GM12891 (cell line): Measurements from ENCODE around the gene FBXO48.
"Not testable (repeated sequence)": the region's sequence is repeated elsewhere in the genome, so short reads cannot be mapped to it uniquely, and the experiment has no call there.

Experiments
- DNase-seq: peaks from one replicate; pipeline ENCODE4 v3.0.0; 2011; ENCODE audit warnings: low spot score; ENCODE audit not compliant: insufficient read length
- FAIRE-seq: peaks from 2 replicates; lab custom pipeline; 2011; peaks lifted over from hg19 to GRCh38; lab: Jason Lieb, UNC
- PAX5 ChIP-seq: IDR thresholded peaks from 2 replicates; pipeline ENCODE4 v1.6.1; 2011; ENCODE audit warnings: low read length, moderate library complexity, mild to moderate bottlenecking; ENCODE audit not compliant: insufficient read depth, severe bottlenecking
- POLR2A ChIP-seq: IDR thresholded peaks from 2 replicates; pipeline ENCODE4 v1.6.1; 2011; ENCODE audit warnings: low read depth, low read length, control low read depth
- POLR2AphosphoS5 ChIP-seq: IDR thresholded peaks from 2 replicates; pipeline ENCODE4 v1.6.1; 2011; ENCODE audit warnings: low read depth, low read length, control low read depth
- POU2F2 ChIP-seq: IDR thresholded peaks from 2 replicates; pipeline ENCODE4 v1.6.1; 2011; ENCODE audit warnings: low read depth, mild to moderate bottlenecking, control low read depth, low read length, moderate library complexity
- SPI1 ChIP-seq: IDR thresholded peaks from 2 replicates; pipeline ENCODE4 v1.6.1; 2011; ENCODE audit warnings: low read depth, low read length, control low read depth
- TAF1 ChIP-seq: IDR thresholded peaks from 2 replicates; pipeline ENCODE4 v1.6.1; 2011; ENCODE audit warnings: low read depth, low read length, control low read depth

FBXO48 gene

DNA sequence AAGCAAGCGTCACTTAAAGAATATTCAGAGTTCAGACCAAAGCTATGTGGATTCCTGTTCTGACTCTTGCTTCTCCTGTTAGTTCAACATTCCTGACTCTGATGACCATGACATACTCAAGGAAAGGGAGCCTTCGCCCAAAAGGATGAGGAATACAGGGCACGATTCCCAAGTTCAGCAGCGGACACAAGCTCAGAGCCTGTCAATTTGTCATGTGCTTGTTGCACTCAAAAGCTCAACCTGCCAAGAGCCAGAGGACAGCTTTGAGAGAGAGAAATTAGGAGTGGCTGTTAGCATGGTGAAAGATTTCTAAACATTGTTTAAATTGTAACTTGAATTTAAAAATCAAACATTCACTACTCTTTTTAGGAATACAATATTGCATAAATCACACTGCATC, 33.6 kb upstream of the FBXO48 start:
- FAIRE-seq (no peak), DNase-seq (no peak)
- TF ChIP-seq POLR2A: no peak
- no peak for TF ChIP-seq SPI1
- TF ChIP-seq POU2F2: no peak
- TF ChIP-seq POLR2AphosphoS5: no peak
- no peak for TF ChIP-seq PAX5

DNA sequence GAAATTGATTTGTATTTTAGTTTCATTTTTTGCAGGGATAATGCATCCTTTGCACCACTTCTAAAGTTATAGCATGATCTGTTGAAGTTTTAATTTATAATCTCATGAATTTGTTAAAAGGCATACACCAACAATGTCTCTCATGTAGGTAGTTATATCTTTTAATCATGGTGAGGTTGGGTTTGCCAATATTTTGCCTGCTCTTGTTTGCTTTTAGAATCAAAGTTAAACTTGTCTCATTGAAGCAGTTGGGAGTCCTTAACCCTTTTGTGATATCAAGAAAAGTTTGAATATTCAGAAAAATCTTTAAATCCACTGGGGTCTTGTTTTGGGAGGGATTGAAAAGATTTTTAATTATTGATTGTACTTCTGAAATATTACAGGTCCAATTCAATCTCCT, 32.0 kb upstream of the FBXO48 start:
- TF ChIP-seq POLR2A (no peak), SPI1 (no peak), TAF1 (no peak), PAX5 (no peak), POU2F2 (no peak), POLR2AphosphoS5 (no peak)
- no peak for FAIRE-seq
- DNase-seq: no peak

DNA sequence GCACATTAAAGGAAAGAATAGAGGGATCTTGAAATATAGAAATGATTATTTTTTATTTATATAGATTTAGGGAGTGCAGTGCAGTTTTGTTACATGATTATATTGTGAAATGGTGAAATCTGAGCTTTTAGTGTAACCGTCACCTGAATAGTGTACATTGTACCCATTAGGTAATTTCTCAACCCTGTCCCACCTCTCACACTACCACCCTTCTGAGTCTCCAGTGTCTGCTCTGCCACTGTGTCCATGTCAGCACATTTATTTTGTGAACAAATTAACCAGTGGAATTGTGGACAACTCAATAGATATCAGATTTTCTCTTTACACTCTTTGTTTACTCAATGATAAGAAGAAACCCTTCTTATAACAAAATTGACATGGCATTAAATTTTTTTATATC, 24.5 kb upstream of the FBXO48 start:
- TF ChIP-seq PAX5 (no peak), POLR2A (no peak), POLR2AphosphoS5 (no peak), TAF1 (no peak), POU2F2 (no peak), SPI1 (no peak)
- FAIRE-seq (no peak), DNase-seq (no peak)

- DNase-seq (no peak), FAIRE-seq (peak; percentile 84)
- TF ChIP-seq SPI1 (no peak), TAF1 (no peak), POLR2AphosphoS5 (no peak), POLR2A (no peak), POU2F2 (no peak), PAX5 (no peak)
These were observed 22.2 kb upstream of the FBXO48 start for GRCh38 chr2:68489282-68489681.

DNA sequence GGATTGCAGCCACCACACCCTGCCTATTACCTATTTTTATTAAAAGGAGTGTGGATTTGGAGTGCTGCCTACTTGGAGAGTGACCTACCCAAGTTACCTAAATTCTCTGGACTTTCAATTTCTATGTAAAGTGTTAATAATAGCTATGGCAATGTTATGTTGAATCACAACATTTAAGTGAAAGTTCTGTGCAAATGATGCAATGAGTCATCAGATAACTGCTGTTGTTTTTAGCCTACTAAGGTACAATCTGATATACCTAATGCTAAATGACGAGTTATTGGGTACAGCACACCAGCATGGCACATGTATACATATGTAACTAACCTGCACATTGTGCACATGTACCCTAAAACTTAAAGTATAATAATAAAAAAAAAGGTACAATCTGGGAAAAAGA, 21.5 kb upstream of the FBXO48 start:
- FAIRE-seq: peak; percentile 73
- not testable (repeated sequence) for DNase-seq

DNA sequence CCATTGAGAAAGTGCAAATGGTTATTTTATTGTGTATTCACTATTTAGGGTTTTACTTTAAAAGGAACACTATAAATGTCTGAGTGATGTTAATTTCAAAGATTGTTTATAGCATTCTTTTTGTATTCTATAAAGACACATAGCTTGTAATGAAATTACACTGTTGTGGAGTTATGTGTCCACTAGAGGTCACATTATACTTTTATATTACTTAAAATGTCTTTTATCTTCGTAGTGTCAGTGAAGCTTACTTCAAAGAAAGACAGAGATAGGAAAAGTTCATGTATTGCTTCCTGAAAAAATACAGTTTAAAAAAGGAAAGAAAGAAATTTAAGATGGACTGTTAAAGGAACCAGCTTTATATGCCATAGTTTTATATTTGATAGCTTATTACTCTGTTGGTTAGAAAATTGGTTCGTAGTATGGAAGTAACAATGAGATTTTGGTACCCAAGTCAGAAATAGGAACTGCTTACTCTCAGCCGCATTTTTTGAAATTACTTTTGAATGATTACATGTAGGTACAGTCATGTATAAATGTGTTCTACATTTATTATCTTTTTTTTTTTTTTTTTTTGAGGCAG, 20.8 kb upstream of the FBXO48 start:
- no peak for DNase-seq
- TF ChIP-seq TAF1 (no peak), POLR2AphosphoS5 (no peak), PAX5 (no peak), SPI1 (no peak), POU2F2 (no peak), POLR2A (no peak)
- no peak for FAIRE-seq

DNA sequence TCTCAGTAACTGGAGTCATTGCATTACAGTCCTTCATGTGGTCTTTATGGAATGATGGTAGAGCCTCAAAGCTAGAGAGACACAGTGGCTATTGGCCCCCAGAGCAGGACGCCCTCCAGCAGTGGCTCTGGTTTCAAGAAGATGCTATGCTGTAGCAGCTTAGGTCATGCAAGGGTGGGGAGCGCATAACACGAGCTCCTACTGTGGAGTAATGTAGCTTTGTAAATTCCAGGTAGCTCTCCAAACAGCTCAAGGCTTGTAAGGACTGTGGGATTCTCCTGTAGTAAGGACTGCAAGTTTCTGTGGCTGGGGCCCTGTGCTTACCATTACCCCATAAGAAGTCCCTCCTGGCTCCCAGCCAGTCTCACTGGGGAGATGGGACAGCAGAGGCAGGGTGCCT, 15.9 kb upstream of the FBXO48 start:
- FAIRE-seq: no peak
- no peak for DNase-seq
- TF ChIP-seq POLR2A (no peak), SPI1 (no peak), POLR2AphosphoS5 (no peak), TAF1 (no peak), PAX5 (no peak), POU2F2 (no peak)

DNA sequence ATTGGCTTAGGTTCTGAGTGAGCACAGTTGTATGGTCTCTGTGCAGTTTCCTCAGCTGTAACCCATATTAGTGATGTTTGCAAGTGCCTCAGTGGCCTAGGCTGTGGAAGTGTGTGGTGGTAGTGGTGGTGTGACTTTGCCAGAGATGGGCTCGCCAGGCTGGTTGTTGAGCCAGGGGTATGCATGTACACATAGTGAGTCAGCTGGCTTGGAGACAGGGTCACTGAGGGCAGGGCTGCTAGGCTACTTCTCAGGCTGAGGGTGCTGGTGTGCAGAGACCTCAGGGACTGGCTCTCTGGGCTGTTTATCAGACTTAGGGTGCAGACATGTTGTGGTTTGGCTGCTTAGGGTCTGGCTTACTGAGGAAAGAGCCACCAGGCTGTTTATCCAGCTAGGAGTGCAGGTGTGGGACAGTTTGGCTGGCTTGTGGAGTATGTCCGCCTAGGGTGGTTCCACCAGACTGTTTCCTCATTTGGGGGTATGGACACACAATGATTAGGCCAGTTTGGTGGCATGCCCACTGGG, 15.3 kb upstream of the FBXO48 start:
- no peak for DNase-seq
- TF ChIP-seq PAX5: no peak
- TF ChIP-seq SPI1: no peak
- no peak for TF ChIP-seq TAF1
- TF ChIP-seq POU2F2: no peak
- TF ChIP-seq POLR2AphosphoS5: no peak
- TF ChIP-seq POLR2A: no peak
- FAIRE-seq: no peak

DNA sequence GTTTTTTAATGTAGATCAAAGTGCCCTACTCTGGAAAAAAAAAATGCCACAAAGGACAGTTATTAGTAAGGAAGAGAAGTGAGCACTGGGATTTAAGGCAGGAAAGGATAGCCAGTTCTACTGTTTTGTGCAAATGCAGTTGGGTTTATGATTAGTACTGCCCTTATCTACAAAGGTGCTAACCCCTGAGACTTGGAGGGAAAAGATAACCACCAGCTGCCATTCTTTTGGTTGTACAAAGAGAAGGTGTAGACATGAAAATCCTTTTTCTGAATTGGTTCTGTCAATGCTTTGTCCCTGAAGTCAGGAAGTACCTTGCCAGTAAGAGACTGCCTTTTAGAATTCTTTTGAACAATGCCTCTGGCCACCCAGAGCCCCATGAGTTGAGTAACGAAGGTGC, 11.6 kb upstream of the FBXO48 start:
- no peak for TF ChIP-seq POLR2A
- TF ChIP-seq PAX5: no peak
- TF ChIP-seq POU2F2: no peak
- TF ChIP-seq POLR2AphosphoS5: no peak
- TF ChIP-seq SPI1: no peak
- no peak for TF ChIP-seq TAF1
- no peak for FAIRE-seq
- DNase-seq: no peak

GRCh38 chr2:68476454-68476853, 9.4 kb upstream of the FBXO48 start:
- FAIRE-seq (no peak), DNase-seq (no peak)
- TF ChIP-seq SPI1 (no peak), POLR2A (no peak), TAF1 (no peak), POU2F2 (no peak), PAX5 (no peak), POLR2AphosphoS5 (no peak)
